SK-N-SH (cell line): ENCODE data around the gene ZNF827. TPM values are rescaled to one million over a fixed set of nuclear protein-coding genes. Genes with fewer than 3 reads are reported as not detected.
A peak's percentile ranks its signal among the peaks of the same experiment; 100 is the strongest.

Experiments used
- CTCF ChIA-PET: fragments of 300-600, 350-600 bp; formaldehyde crosslinking; extraction: SDS; loops from one replicate; lab custom pipeline; 2021; lab: Yijun Ruan, JAX
- POLR2A ChIA-PET: fragments of 350-600 bp; sonication (Branson Sonifier 250); formaldehyde crosslinking; extraction: SDS; loops from one replicate; lab custom pipeline; 2020; ENCODE audit warnings: antibody characterized with exemption, inconsistent platforms; lab: Yijun Ruan, JAX
- DNase-seq: peaks from one replicate; pipeline ENCODE4 v3.0.0; 2012
- H2AFZ ChIP-seq: fragments of 200-600 bp; sonication (generic); 2 replicates; pipeline ENCODE4 v1.8.1; 2016; ENCODE audit warnings: antibody characterized with exemption, mild to moderate bottlenecking, low read depth
- H3F3A ChIP-seq: fragments of 200-600 bp; sonication (generic); replicated peaks from 2 replicates; pipeline ENCODE3; 2016; ENCODE audit warnings: antibody characterized with exemption, mild to moderate bottlenecking; ENCODE audit not compliant: insufficient read depth
- H3K27ac ChIP-seq, 2 experiments: fragments of 200-500 bp in 1 of 2; fragments of 200-600 bp in 1 of 2; sonication (Bioruptor generic) in 1 of 2; sonication (generic), shearing (Covaris generic) in 1 of 2; 2 replicates each; pipeline versions ENCODE4 v1.5.1 to v1.6.1; 2014 to 2016; ENCODE audit warnings: low read depth in 2 of 2, inconsistent platforms in 1 of 2, low read length in 1 of 2, mild to moderate bottlenecking in 1 of 2, mixed read lengths in 1 of 2
- H3K27me3 ChIP-seq: fragments of 200-600 bp; sonication (generic), shearing (Covaris generic); 2 replicates; pipeline ENCODE4 v1.6.1; 2016; ENCODE audit warnings: mixed run types; ENCODE audit not compliant: insufficient read depth
- H3K36me3 ChIP-seq, 2 experiments: fragments of 200-500 bp in 1 of 2; fragments of 200-600 bp in 1 of 2; sonication (Bioruptor generic) in 1 of 2; sonication (generic) in 1 of 2; replicated peaks in 1 of 2; 2 replicates each; pipeline versions ENCODE3 to v1.5.1; 2014 to 2016; ENCODE audit warnings: low read length in 1 of 2, mild to moderate bottlenecking in 1 of 2; ENCODE audit not compliant: insufficient read depth in 2 of 2, control insufficient read depth in 1 of 2
- H3K4me1 ChIP-seq, 2 experiments: fragments of 200-500 bp in 1 of 2; fragments of 200-600 bp in 1 of 2; sonication (Bioruptor generic) in 1 of 2; sonication (generic), shearing (Covaris generic) in 1 of 2; 2 replicates each; pipeline versions ENCODE4 v1.5.1 to v1.6.1; 2014 to 2016; ENCODE audit warnings: low read depth in 1 of 2, low read length in 1 of 2, mixed run types in 1 of 2; ENCODE audit not compliant: insufficient read depth in 2 of 2, control insufficient read depth in 1 of 2
- H3K4me2 ChIP-seq: fragments of 200-600 bp; sonication (generic), shearing (Covaris generic); 2 replicates; pipeline ENCODE4 v1.6.1; 2017; ENCODE audit warnings: mixed run types
- H3K4me3 ChIP-seq, 2 experiments: fragments of 200-500 bp in 1 of 2; fragments of 200-600 bp in 1 of 2; sonication (Bioruptor generic) in 1 of 2; sonication (generic), shearing (Covaris generic) in 1 of 2; 2 replicates each; pipeline versions ENCODE4 v1.5.1 to v1.8.1; 2014 to 2016; ENCODE audit warnings: low read depth in 2 of 2, inconsistent platforms in 1 of 2, low read length in 1 of 2, mild to moderate bottlenecking in 1 of 2, mixed read lengths in 1 of 2, moderate library complexity in 1 of 2
- H3K79me2 ChIP-seq: fragments of 200-600 bp; sonication (generic); 2 replicates; pipeline ENCODE4 v1.8.1; 2017; ENCODE audit warnings: mild to moderate bottlenecking; ENCODE audit not compliant: insufficient read depth
- H3K9ac ChIP-seq: fragments of 200-600 bp; sonication (generic); 2 replicates; pipeline ENCODE4 v1.6.1; 2017; ENCODE audit warnings: mixed run types
- H3K9me2 ChIP-seq: fragments of 200-600 bp; sonication (generic); 2 replicates; pipeline ENCODE4 v1.6.1; 2017; ENCODE audit warnings: mixed run types
- H3K9me3 ChIP-seq: fragments of 200-600 bp; sonication (generic); 2 replicates; pipeline ENCODE4 v1.6.1; 2017; ENCODE audit warnings: mixed run types, mild to moderate bottlenecking, moderate library complexity
- H4K20me1 ChIP-seq: fragments of 200-600 bp; sonication (generic); 2 replicates; pipeline ENCODE4 v1.6.1; 2017; ENCODE audit warnings: mild to moderate bottlenecking, mixed run types; ENCODE audit not compliant: insufficient read depth
- CHD2 ChIP-seq: fragments of 150-350 bp; IDR thresholded peaks from 2 replicates; pipeline ENCODE4 v1.6.1; 2018; ENCODE audit warnings: low read length; ENCODE audit not compliant: partially characterized antibody
- EP300 ChIP-seq, 2 experiments: IDR thresholded peaks; 2 replicates each; pipeline versions ENCODE4 v1.4.0 to v1.6.1; 2012; ENCODE audit warnings: borderline replicate concordance in 1 of 2, low read depth in 1 of 2, low read length in 1 of 2
- FOXJ3 ChIP-seq: sonication (generic); formaldehyde crosslinking; IDR thresholded peaks from 2 replicates; pipeline ENCODE4 v1.5.1; 2020; ENCODE audit warnings: mild to moderate bottlenecking, missing genetic modification reagents
- GABPA ChIP-seq: IDR thresholded peaks from 2 replicates; pipeline ENCODE4 v1.4.0; 2012; ENCODE audit warnings: low read depth, mild to moderate bottlenecking
- GATA2 ChIP-seq: sonication (generic); formaldehyde crosslinking; IDR thresholded peaks from 2 replicates; pipeline ENCODE4 v1.5.0; 2020; ENCODE audit warnings: mild to moderate bottlenecking, missing genetic modification reagents
- NFIC ChIP-seq: IDR thresholded peaks from 2 replicates; pipeline ENCODE4 v1.4.0; 2012; ENCODE audit warnings: borderline replicate concordance
- NRF1 ChIP-seq: IDR thresholded peaks from 2 replicates; pipeline ENCODE4 v1.6.1; 2012; ENCODE audit warnings: low read depth, mild to moderate bottlenecking, low read length
- PBX3 ChIP-seq: IDR thresholded peaks from 2 replicates; pipeline ENCODE4; 2012
- POLR2AphosphoS5 ChIP-seq: IDR thresholded peaks from 2 replicates; pipeline ENCODE4 v1.6.1; 2012; ENCODE audit warnings: low read depth, low read length
- RCOR1 ChIP-seq: fragments of 150-350 bp; IDR thresholded peaks from 2 replicates; pipeline ENCODE4 v1.6.1; 2017; ENCODE audit warnings: antibody characterized with exemption, low read length
- RXRA ChIP-seq: IDR thresholded peaks from 2 replicates; pipeline ENCODE4 v1.4.0; 2012; ENCODE audit warnings: low read depth, mild to moderate bottlenecking, borderline replicate concordance
- SMC3 ChIP-seq: IDR thresholded peaks from 2 replicates; pipeline ENCODE4 v1.6.1; 2012; ENCODE audit warnings: low read depth, low read length, improper control_type of control experiment
- TCF12 ChIP-seq: IDR thresholded peaks from 2 replicates; pipeline ENCODE4 v1.4.0; 2012
- USF1 ChIP-seq: IDR thresholded peaks from 2 replicates; pipeline ENCODE4 v1.4.0; 2012; ENCODE audit warnings: low read depth, borderline replicate concordance
- USF2 ChIP-seq: fragments of 150-350 bp; IDR thresholded peaks from 2 replicates; pipeline ENCODE4 v1.6.1; 2017; ENCODE audit warnings: antibody characterized with exemption, low read length, low read depth, borderline replicate concordance
- YY1 ChIP-seq: IDR thresholded peaks from 2 replicates; pipeline ENCODE4 v1.4.0; 2012; ENCODE audit warnings: low read depth, mild to moderate bottlenecking
- WGBS: methylation state at CpG from one replicate; pipeline ENCODE4 v1.1.6; 2017; ENCODE audit warnings: low lambda C conversion rate; 5-methylcytosine and 5-hydroxymethylcytosine counted together
- polyA plus RNA-seq, 3 experiments: library from polyadenylated mRNA; depleted of rRNA; stranded (reverse); fragments of >200 nt; gene quantifications; 2 replicates each; pipeline ENCODE4 v1.2.3, GENCODE V29; 2012
- TF ChIP-seq, protein P1 (sequence below): IDR thresholded peaks from 2 replicates; pipeline ENCODE4 v1.4.0; 2012; ENCODE audit warnings: low read depth, borderline replicate concordance
- TF ChIP-seq, protein P2 (sequence below): fragments of 150-350 bp; IDR thresholded peaks from 2 replicates; pipeline ENCODE4 v1.6.1; 2016; ENCODE audit warnings: mild to moderate bottlenecking, low read depth, low read length
- TF ChIP-seq, protein P3 (sequence below): IDR thresholded peaks from 2 replicates; pipeline ENCODE4 v1.4.0; 2012; ENCODE audit warnings: low read depth

ZNF827 gene
- polyA plus RNA-seq, 1 of the 3 experiments (the other 2 are of a cell fraction) = 23.2 TPM

DNA sequence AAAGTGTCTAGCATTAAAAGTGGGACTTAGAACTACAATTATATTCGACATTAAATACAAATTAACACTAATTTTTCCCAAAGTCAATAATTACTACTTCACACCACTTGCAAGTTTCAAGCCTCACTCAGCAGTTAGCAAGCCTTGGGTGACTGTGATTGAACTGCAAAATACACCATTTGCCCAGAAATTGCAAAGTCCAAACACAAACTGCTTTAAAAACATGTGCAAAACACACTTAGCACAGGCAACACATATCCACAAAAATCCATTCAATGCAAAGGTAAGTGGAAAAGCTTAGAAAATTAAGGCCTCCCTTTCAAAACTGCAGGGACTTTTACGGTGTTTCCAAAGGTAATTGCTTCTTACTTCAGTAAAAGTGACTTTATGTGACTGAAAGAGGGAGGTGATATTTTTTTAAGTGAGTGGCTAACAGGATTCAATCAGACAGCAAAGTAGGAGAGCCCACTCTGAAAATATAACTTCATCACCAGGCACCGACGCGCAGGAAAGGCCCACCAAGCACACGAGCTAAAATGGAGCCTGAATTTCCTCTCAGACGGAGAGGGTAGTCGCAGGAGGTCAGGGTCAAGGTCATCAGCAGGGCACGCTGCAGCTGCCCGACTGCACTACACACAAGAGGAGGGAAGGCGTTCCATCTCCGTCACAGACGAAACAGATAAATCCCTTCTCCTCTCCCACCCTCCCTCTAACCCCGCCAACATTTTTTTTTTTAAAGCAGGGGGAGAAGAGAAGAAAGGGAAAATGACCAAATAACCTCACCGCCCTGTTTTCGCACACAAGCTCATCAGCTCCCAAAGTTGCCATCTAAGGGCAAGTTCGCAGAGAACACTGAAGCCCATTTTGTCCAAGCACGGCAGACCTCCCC lies 3.1 kb downstream of the ZNF827 start:
- peak; percentile 50 for DNase-seq

GRCh38 chr4:145934434-145935047 lies 4.1 kb downstream of the ZNF827 start:
- peak overlapping the region; percentile 89 to 97; a peak in 3 of 4 replicates for H3K27ac ChIP-seq
- peak overlapping the region; percentile 93; the same call in 1 of the 2 replicates for H3K9ac ChIP-seq
- peak; percentile 27 for DNase-seq
- TF ChIP-seq YY1 (no peak), CHD2 (no peak), RXRA (no peak), USF1 (no peak), GABPA (no peak), FOXJ3 (no peak), PBX3 (no peak), EP300 (IDR thresholded peaks at IDR 0.05; ENCODE audit: borderline replicate concordance in 1 of 2, low read depth in 1 of 2, low read length in 1 of 2) (no peak), USF2 (no peak), GATA2 (CRISPR knock-in tag) (no peak), NFIC (no peak), RCOR1 (no peak), NRF1 (no peak)
- TF ChIP-seq, protein P1, sequence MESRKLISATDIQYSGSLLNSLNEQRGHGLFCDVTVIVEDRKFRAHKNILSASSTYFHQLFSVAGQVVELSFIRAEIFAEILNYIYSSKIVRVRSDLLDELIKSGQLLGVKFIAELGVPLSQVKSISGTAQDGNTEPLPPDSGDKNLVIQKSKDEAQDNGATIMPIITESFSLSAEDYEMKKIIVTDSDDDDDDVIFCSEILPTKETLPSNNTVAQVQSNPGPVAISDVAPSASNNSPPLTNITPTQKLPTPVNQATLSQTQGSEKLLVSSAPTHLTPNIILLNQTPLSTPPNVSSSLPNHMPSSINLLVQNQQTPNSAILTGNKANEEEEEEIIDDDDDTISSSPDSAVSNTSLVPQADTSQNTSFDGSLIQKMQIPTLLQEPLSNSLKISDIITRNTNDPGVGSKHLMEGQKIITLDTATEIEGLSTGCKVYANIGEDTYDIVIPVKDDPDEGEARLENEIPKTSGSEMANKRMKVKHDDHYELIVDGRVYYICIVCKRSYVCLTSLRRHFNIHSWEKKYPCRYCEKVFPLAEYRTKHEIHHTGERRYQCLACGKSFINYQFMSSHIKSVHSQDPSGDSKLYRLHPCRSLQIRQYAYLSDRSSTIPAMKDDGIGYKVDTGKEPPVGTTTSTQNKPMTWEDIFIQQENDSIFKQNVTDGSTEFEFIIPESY = no peak
- TF ChIP-seq, protein P2, sequence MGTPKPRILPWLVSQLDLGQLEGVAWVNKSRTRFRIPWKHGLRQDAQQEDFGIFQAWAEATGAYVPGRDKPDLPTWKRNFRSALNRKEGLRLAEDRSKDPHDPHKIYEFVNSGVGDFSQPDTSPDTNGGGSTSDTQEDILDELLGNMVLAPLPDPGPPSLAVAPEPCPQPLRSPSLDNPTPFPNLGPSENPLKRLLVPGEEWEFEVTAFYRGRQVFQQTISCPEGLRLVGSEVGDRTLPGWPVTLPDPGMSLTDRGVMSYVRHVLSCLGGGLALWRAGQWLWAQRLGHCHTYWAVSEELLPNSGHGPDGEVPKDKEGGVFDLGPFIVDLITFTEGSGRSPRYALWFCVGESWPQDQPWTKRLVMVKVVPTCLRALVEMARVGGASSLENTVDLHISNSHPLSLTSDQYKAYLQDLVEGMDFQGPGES = no peak
- TF ChIP-seq, protein P3, sequence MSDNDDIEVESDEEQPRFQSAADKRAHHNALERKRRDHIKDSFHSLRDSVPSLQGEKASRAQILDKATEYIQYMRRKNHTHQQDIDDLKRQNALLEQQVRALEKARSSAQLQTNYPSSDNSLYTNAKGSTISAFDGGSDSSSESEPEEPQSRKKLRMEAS = no peak

More for the DNA sequence above, 3.1 kb downstream of the ZNF827 start:
- Histone ChIP-seq H3F3A (peaks cover 18% of the 10 kb centered on the region), H3K79me2 (peaks cover 75% of the 10 kb centered on the region), H3K9ac (peak overlapping the region; percentile 93), H4K20me1 (peaks cover 10% of the 10 kb centered on the region; the same call in 1 of the 2 replicates), H3K4me1 (peaks cover 41 to 51% of the 10 kb centered on the region in 2 experiments), H3K9me3 (no peaks in the 10 kb centered on the region), H2AFZ (peak overlapping the region; percentile 74), H3K4me3 (peak overlapping the region; percentile 76 to 85), H3K27me3 (no peaks in the 10 kb centered on the region), H3K4me2 (peak overlapping the region; percentile 94), H3K27ac (peak overlapping the region; percentile 89 to 97), H3K9me2 (no peaks in the 10 kb centered on the region), H3K36me3 (peaks cover 0 to 8% of the 10 kb centered on the region in 2 experiments)
- WGBS = 13% methylated on average over 18 of the region's 18 CpGs
- POLR2A ChIA-PET = interaction anchor here (0.6 to 1.4 kb wide), 3 partner anchors 190 to 755 kb away, joined by 3 to 4 read pairs (median 4); partner anchors contain the start of gene MMAA
- TF ChIP-seq POLR2AphosphoS5 (peak; percentile 15; the same call in 1 of the 2 replicates), RXRA (peak; percentile 61; the same call in 1 of the 2 replicates), SMC3 (no peak), TCF12 (peak; percentile 3; the same call in 1 of the 2 replicates)
- CTCF ChIA-PET = interaction anchor here (2.3 kb wide), 1 partner anchor 319 kb away, joined by 6 read pairs; no protein-coding TSS in a partner anchor

More at GRCh38 chr4:145934434-145935047, 4.1 kb downstream of the ZNF827 start:
- 77% methylated on average over 2 of the region's 3 CpGs for WGBS
- H3K9me2 ChIP-seq = no peaks in the 10 kb centered on the region
- no peaks in the 10 kb centered on the region for H3K9me3 ChIP-seq
- H3K4me3 ChIP-seq = no peak overlapping the region
- peaks cover 10% of the 10 kb centered on the region; the same call in 1 of the 2 replicates for H4K20me1 ChIP-seq
- H3K27me3 ChIP-seq = no peaks in the 10 kb centered on the region
- peaks cover 10% of the 10 kb centered on the region for H3F3A ChIP-seq
- peaks cover 0 to 8% of the 10 kb centered on the region in 2 experiments for H3K36me3 ChIP-seq
- peak overlapping the region; percentile 94 for H3K4me2 ChIP-seq
- CTCF ChIA-PET = no interaction called here
- POLR2A ChIA-PET = interaction anchor here (1.0 kb wide), 1 partner anchor 315 kb away, joined by 4 read pairs; the partner anchor contains the start of gene MMAA
- peaks cover 49 to 50% of the 10 kb centered on the region in 2 experiments for H3K4me1 ChIP-seq
- no peak overlapping the region for H2AFZ ChIP-seq
- H3K79me2 ChIP-seq = peaks cover 83% of the 10 kb centered on the region
